Right kidney (tissue), 1 donor: ENCODE measurements around the gene ARHGAP24.
A peak's percentile ranks its signal among the peaks of the same experiment; 100 is the strongest.
"Not testable (repeated sequence)": the region's sequence is repeated elsewhere in the genome, so short reads cannot be mapped to it uniquely, and the experiment has no call there.

ENCODE experiments used
- DNase-seq: peaks from one replicate; pipeline ENCODE4 v3.0.0-alpha.2; 2016

ARHGAP24 gene

GRCh38 chr4:85779165-85779564, 304.2 kb downstream of the ARHGAP24 start:
- DNase-seq = peak; percentile 24

DNA sequence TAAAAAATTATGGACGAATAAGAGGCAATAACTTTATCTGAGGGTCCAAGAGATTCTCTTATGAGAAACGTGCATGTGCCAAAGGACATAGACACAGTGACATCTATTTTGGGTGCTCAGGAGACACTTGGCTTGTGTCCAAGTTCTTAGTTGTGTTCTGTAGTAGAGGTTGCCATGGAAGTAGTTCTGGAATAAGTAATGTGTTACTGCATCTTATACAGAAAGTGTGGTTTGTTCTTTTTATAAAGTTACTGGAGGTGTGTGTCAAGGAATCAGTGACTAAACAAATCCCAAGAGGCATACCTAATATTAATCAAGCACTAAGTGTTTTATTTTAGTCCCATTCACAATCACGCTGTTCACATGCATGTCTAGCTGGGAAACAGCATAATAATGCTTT, 305.7 kb downstream of the ARHGAP24 start:
- no peak for DNase-seq

DNA sequence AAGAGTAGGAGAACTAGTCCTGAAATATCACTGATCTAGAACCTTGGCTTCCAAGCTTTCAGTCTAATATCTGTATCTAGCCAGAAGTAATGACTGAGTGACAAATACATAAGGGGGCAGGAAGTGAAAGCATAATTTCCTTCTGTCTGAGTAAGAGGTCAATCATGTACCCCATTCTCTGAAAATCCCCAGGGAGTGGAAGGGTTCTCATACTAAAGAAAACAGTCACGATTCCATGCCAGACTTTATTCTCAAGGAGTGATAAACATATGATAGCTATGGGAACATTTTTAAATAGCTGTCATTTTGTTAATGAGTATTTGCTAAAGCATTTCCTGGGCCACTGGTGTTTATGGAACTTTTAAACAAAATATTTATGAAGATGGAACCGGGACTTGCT, 308.5 kb downstream of the ARHGAP24 start:
- no peak for DNase-seq

DNA sequence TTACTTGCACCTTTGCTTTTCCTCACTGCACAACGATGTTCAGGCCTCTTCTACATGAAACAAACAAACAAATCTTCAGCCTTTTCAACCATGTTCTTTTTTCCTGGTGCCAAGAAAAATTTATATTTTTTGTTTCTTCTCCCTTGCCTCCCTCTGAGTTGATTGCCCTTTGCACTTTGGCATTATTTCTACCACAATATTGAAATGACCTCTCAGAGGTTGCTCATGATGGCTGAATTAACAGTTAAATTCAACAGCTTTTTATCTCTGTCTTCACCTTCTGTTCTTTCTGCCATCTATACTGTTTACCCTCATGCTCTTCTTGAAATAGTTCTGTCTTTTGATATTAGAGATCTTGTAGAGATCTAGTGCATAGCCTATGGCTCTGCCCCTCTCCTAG, 308.9 kb downstream of the ARHGAP24 start:
- DNase-seq = no peak

DNA sequence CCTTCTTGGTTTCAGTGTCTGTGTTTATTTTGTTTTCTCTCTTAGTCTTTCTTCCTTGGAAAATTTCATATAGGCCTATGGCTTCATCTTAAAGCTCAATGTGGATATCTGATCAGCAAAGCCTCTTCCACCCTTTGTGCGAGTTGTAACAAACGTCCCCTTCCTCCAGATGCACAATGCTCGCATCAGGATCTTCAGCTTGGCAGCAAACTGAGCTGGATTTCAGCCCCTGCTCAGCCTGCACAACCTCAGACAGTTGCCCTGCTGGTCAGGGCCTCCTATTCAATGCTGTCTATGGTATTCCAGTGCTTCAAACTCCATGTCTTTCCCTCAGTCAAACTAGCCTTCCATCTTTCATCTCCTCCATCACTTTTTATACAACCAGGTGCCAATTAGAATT, 309.4 kb downstream of the ARHGAP24 start:
- DNase-seq = no peak

GRCh38 chr4:85784947-85785346, 310.0 kb downstream of the ARHGAP24 start:
- DNase-seq = no peak

- DNase-seq = no peak
Measured at GRCh38 chr4:85787133-85787532, 312.2 kb downstream of the ARHGAP24 start.

DNA sequence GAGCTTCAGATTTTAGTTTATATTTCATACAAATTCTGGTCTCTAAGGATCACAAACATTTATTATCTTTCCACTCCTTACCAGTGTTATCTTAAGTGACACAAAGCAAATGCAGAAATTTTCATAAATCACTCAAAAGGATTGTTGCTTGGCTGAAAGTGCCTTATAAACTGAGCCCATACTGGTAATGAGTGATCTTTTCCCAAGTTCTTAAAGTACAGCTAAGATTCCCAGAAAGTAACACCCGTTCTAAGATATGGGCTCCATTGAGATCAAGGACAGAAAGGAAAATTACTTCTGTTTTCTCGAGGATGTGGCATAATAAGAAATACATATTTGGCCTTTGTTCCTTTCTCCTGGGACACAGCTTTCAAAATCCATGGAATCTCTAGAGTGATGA, 313.7 kb downstream of the ARHGAP24 start:
- DNase-seq = no peak

- DNase-seq = no peak
Measured at GRCh38 chr4:85789241-85789640, 314.3 kb downstream of the ARHGAP24 start.

DNA sequence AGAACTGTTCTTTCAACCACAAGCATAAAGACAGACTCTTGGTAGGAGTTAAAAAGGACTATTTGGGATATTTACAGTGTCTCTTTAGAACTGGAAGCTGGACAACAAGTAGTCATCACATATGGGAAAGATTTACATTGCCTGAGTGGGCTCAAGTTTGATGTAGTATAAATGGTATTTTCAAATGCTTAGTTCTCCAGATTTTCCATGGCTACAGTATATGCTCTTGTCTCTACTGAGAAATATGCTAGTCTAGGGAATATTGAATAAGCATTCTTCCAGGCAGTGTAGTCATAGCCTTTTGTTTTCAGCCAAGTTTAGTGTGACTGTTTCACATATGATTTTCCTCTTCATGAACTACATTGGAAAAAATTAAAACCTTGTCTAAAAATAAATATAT, 315.6 kb downstream of the ARHGAP24 start:
- no peak for DNase-seq

GRCh38 chr4:85792376-85793232, 317.7 kb downstream of the ARHGAP24 start:
- DNase-seq = no peak

GRCh38 chr4:85793233-85793585, 318.3 kb downstream of the ARHGAP24 start:
- no peak for DNase-seq

GRCh38 chr4:85798012-85798770, 323.2 kb downstream of the ARHGAP24 start:
- DNase-seq = no peak

DNA sequence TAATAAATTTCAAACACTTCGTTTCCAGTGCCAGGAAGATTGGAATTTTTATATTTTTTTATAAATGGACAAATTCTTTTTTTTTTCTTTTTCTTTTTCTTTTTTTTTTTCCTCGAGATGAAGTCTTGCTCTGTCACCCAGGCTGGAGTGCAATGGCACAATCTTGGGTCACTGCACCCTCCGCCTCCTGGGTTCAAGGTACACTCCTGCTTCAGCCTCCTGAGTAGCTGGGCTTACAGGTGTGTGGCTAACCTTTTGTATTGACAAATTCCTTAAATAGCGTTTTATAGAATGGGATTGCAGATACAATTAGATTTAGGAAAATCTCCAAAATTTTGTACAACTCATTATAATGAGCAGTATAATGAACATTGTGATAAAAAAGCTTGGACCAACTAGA, 328.9 kb downstream of the ARHGAP24 start:
- DNase-seq = no peak

- no peak for DNase-seq
Measured at GRCh38 chr4:85805891-85806290, 330.9 kb downstream of the ARHGAP24 start.

DNA sequence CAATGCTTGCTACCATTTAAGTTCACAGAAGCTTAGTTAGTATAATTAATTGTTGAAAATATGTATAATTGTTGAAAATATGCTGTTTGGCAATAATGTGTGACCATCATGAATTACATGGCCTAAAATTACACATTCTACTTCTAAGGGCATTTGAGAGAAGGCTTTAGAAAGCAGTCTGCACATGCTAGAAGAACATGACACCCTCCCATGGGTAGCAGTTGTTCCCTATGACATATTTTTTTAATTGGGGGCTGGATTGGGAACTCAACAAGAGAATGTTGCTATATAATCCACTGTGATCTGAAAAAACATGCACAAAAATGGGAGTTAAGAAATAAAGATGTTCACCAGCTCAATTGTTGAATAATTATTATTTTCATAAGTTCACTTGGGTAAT, 331.4 kb downstream of the ARHGAP24 start:
- DNase-seq = no peak

DNA sequence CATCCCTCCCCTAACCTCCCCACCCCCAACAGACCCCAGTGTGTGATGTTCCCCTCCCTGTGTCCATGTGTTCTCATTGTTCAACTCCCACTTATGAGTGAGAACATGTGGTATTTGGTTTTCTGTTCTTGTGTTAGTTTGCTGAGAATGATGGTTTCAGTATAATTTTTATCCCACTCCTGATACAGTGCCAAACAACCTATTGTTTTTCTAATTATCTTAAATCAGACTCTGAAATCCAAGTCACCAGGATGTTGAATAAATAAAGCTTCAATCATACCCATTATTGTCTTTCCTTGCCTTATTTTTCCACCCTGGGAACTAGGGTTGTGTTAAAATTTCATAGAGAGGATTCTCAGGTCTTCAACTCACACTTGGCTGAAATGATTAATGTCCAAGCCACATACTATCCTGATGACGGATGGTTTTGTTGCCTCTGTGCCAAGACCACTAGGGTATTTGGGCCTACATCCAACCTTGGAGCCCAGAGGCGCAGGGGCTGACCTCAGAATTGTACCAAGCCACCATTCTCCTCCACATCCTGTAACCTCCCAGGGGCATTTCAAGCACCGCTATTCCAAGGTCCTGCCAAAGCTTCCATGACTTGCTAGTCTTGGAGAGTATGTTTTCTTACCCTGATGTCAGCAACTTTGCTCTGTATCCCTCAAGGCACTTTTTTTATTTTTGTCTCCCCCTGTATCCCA, 332.4 kb downstream of the ARHGAP24 start:
- DNase-seq = no peak

GRCh38 chr4:85808104-85808503, 333.2 kb downstream of the ARHGAP24 start:
- DNase-seq = no peak

- no peak for DNase-seq
Measured at GRCh38 chr4:85808864-85809263, 333.9 kb downstream of the ARHGAP24 start.

GRCh38 chr4:85812776-85813175, 337.8 kb downstream of the ARHGAP24 start:
- no peak for DNase-seq

GRCh38 chr4:85815796-85816459, 341.0 kb downstream of the ARHGAP24 start:
- DNase-seq = no peak

DNA sequence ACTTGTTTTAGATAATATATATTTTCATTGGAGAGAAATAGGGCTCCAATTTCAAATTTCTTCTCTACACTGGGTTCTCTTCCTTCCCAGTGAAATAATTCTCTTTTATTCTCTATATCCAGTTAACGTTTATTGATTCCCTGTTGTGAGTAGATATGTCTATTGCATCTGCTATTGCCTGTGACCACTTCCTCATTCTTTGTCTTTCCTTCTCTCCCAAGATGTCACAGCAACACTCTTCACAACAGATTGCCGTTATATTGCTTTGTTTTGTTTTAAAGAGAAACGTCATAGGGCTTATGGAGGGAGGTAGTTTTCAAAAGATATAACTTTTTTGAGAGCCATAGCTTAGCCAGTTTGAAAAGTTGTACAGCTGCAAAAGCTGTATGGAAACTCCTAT, 343.8 kb downstream of the ARHGAP24 start:
- no peak for DNase-seq

DNA sequence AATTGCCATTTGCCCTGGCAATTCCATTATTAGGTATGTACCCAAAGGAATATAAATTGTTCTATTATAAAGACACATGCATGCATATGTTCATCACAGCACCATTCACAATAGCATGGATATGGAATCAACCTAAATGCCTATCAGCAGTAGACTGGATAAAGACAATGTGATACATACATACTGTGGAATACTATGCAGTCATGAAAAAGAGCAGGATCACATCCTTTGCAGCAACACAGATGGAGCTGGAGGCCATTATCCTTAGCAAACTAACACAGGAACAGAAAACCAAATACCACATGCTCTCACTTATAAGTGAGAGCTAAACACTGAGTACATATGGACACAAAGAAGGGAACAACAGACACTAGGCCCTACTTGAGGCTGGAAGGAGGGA, 345.2 kb downstream of the ARHGAP24 start:
- DNase-seq = not testable (repeated sequence)
